AG08396 (cell line): ENCODE data around the gene DTX2.
"Not testable (repeated sequence)": the region's sequence is repeated elsewhere in the genome, so short reads cannot be mapped to it uniquely, and the experiment has no call there.

Source experiments
- DNase-seq: peaks from one replicate; pipeline ENCODE4 v3.0.0; 2012; ENCODE audit warnings: low spot score, mixed read lengths

Gene DTX2

GRCh38 chr7:76512941-76513816 is 51.7 kb downstream of the DTX2 start:
- DNase-seq, result peak; percentile 27

- DNase-seq, result no peak
Observed at GRCh38 chr7:76513817-76514799, 52.6 kb downstream of the DTX2 start.

GRCh38 chr7:76514926-76515771 is 53.6 kb downstream of the DTX2 start:
- DNase-seq, result peak; percentile 13

GRCh38 chr7:76515999-76516443 is 54.5 kb downstream of the DTX2 start:
- peak; percentile 84 for DNase-seq

GRCh38 chr7:76516932-76517331 is 55.4 kb downstream of the DTX2 start:
- DNase-seq, result not testable (repeated sequence)

- DNase-seq, result not testable (repeated sequence)
Observed at GRCh38 chr7:76526183-76526582, 64.7 kb downstream of the DTX2 start.

- DNase-seq, result not testable (repeated sequence)
Observed at GRCh38 chr7:76531643-76532042, 70.1 kb downstream of the DTX2 start.

- DNase-seq, result not testable (repeated sequence)
Observed at GRCh38 chr7:76543197-76543596, 81.7 kb downstream of the DTX2 start, which contains the start of gene SPDYE16. TSS of gene SPDYE16 (minus strand) at chr7:76543297. CDS start at chr7:76541459, 1,838 bp downstream.

GRCh38 chr7:76549025-76549854 is 87.7 kb downstream of the DTX2 start:
- DNase-seq, result peak; percentile 85

- not testable (repeated sequence) for DNase-seq
Observed at GRCh38 chr7:76549855-76550248, 88.3 kb downstream of the DTX2 start.

GRCh38 chr7:76551992-76552391 is 90.5 kb downstream of the DTX2 start:
- DNase-seq, result not testable (repeated sequence)
